NCI-H510A treated with DMSO at 0.1 percent for 48 hours (cell line): ENCODE measurements around the gene MACF1.
A peak's percentile ranks its signal among the peaks of the same experiment; 100 is the strongest.
"Not testable (repeated sequence)": the region's sequence is repeated elsewhere in the genome, so short reads cannot be mapped to it uniquely, and the experiment has no call there.

Source experiments
- DNase-seq: peaks from one replicate; lab custom pipeline; 2025; lab: John Stamatoyannopoulos, UW

MACF1 gene

GRCh38 chr1:39181311-39181710 is 23.2 kb upstream of the MACF1 start:
- no peak for DNase-seq

GRCh38 chr1:39182804-39183203 is 21.7 kb upstream of the MACF1 start:
- DNase-seq = no peak

DNA sequence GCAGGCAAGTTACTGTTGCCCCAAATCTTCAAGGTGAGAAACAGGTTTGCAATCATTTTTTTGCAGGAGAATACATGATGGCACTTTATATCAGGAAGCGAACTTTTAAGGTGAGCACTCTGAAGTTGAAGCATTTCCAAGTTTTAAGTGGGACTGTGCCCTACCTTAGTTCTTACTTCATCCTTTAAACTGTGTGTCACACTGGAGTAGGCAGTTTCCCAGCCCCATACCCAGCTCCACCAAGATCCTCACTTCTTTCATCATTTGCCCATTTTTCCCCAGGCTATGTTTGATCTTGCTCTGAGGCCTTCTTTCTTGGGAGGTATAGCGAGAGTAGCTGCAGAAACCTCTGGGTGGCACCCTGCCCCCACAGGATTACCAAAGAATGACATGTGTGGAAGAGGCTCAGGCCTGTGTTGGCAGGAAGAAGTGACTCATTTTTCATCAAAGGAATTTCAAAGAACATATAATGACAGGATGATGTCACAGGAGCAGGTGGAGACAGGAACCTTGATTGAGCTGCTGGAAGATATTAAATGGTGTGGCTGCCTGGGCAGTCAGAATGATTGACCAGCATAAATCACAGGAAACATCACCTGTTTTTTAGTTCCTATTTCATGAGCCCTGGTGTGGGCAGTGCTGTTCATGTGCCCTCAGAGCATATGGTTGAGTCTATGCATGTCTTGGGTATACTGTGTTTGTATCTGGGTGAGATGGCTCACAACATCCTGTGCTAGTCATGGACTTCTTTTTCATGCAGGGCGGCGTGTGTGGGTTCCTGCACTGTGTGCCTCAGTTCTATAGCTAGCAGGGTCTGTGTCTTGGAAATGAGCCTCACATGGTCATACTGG is 20.8 kb upstream of the MACF1 start:
- DNase-seq = peak; percentile 100

GRCh38 chr1:39184354-39184818 is 20.1 kb upstream of the MACF1 start:
- DNase-seq = no peak

DNA sequence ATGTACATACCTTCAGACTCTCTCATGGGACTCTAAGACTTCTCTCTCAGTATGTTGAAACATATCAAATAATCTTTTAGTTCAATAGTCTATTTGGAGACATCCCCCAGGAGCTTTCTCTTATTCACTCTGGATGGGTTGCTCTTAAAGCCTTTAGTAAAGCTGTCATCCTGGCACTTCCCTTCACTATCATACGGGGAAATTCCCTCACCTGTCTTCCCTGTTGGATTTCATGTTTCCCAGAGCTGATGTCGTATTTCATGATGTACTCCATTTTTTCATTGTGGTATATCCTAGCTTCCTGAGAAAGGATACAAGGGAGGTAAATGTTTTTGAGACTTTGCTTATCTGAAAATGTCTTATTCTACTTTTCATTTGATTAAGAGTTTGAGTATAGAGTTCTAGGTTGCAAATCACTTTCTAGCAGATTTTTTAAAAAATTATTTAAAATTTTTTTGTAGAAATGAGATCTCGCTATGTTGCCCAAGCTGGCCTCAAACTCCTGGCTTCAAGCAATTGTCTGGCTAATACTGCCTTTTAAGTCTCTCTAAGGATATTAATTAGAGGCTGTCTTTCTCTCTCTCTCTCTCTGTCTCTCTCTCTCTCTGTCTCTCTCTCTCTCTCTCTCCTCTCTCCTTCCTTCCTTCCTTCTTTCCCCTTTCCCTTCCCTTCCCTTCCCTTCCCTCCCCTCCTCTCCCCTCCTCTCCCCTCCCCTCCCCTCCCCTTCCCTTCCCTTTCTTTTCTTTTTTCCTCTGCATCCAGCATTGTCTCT is 17.0 kb upstream of the MACF1 start:
- DNase-seq = no peak

DNA sequence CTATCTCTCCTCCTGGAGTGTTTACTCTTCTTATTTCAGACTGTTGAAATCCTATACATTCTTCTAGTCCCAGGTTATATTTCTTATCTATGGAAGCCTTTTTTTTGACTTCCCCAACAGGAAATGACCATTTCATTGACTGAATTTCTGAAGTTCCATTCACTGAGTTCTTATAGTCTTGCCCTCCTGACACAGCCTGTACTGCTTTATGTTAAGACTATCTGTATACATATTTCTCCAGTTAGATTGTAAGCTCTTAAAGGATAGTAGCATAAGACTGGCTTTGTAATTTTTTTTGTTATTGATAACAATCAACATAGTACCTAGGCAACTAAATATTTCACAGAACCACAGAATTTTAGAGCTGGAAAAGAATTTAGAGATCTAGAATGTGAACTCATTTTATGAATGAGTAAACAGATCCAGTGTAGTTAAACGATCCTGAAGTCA is 14.9 kb upstream of the MACF1 start:
- DNase-seq = peak; percentile 99

- no peak for DNase-seq
These were observed 14.4 kb upstream of the MACF1 start for GRCh38 chr1:39190096-39190495.

DNA sequence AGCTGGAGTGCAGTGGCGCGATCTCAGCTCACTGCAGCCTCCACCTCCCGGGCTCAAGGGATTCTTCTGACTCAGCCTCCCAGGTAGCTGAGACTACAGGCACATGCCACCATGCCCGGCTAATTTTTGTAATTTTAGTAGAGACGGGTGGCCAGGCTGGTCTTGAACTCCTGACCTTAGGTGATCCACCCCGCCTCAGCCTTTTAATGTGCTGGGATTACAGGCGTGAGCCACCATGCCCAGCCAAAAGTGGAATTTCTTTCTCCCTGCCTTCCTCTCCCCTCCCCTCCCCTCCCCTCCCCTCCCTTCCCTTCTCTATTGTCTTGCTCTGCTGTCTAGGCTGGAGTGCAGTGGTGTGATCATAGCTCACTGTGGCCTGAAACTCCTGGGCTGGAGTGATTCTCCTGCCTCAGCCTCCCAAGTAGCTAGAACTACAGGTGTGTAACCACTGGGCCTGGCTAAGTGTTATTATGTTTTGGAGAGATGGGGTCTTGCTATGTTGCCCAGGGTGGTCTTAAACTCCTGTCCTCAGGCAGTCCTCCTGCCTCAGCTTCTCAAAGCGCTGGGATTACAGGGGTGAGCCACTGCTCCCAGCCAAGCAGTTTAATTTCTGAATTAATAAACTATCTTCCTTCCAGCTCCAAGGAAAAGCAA is 10.0 kb upstream of the MACF1 start:
- no peak for DNase-seq

DNA sequence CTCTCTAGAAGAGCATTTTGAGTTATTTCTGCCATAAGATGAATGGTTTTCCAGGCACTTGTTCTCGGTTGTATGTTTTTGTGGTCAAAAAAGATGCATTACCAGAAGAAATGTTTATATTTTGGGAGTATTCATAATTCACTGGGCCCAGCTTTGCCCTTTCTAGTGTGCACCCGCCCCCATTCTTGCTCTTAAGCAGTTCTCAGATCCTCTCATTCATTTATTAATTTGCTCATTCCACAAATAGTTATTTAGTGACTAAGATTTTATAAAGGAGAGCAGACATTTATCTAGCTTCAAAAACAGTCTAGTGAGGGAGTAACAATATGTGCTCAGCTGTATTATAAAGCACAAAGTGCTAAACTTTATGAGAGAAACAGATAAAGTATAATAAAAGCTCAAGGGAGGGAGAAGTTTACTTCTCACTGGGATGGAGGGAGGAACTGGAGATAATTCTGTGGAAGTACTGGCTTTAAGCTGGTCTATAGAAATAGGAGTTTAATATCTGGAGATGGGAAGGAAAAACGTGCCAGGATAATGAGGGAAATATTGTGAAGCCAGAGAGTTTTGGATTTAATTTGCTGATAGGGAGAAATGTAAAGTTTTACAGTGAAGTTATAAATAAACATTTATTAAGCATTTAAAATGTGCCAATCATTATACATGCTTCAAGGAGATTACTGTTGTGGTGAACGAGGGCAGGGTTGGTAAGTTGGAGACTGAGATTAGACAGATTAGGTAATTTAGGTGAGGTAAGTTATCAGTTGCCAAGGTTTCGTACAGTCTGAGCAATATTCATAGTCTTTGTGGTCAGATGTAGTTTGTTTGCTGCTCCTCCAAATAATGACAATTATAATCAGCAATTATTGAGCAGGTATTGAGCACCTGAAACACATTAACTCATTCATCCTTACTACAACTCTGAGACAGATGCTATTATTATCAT is 9.1 kb upstream of the MACF1 start:
- no peak for DNase-seq

DNA sequence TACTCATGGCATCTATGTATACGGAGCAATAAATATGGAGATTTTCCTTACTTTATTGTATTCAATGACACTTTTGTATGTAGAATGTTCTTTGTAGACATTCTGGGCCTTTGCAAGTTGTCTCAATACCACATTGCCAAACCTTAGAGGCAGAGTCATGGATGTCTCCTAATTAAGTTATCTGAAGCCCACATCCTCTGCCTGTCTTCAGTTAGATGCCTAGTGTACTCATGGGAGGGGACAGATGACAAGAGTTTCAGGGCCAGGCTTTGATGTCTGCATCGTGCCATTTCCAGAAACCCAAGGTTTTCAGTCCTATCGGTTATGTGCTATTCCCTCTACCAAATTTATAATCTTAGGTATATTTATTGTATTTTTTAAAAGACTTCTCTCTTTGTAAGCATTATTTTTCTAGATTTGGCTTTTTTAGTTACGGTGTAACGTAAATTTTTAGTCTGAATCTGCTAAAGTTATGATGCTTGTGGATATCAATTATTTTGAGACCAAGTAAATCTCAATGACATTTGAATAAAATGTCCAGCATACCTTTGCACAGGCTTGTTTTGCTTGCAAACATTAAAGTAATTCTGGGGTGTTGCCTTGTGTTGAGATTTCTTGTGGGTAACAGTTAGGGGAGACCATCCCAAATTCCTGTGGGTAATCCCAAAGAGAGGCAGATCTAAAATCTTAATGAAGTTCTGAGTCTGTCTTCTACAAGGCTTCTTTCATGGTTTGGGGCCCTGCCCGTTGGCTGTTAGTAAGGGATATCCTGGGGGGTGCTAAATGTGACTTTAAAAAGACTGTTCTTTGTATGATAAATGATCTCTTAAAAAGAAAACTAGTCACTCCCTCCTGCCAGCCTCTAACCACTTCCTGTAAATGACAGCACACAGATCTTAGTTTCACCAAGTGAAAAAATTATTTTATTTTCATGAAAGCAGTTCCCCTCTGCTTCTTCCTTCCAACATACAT is 8.0 kb upstream of the MACF1 start:
- no peak for DNase-seq

DNA sequence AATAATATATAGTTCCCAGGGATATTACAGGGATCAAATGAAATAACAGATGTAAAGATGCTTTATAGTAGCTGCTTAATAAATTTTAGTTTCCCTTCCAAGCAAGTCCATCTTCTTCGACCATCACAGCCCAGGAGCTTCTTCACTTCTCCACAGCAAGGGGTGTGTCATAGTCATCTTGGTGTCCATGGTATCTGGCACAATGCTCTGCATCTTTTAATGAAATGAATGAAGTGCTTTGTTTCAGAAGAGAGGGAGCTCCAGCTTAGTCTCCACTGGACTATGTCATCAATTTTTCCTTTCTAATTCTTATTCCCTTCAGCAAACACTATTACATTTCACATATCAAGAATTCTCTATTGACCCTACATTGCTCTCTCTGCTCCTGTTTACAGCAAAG is 4.9 kb upstream of the MACF1 start:
- no peak for DNase-seq

GRCh38 chr1:39205102-39205780 is 746 bp downstream of the MACF1 start:
- DNase-seq = no peak

DNA sequence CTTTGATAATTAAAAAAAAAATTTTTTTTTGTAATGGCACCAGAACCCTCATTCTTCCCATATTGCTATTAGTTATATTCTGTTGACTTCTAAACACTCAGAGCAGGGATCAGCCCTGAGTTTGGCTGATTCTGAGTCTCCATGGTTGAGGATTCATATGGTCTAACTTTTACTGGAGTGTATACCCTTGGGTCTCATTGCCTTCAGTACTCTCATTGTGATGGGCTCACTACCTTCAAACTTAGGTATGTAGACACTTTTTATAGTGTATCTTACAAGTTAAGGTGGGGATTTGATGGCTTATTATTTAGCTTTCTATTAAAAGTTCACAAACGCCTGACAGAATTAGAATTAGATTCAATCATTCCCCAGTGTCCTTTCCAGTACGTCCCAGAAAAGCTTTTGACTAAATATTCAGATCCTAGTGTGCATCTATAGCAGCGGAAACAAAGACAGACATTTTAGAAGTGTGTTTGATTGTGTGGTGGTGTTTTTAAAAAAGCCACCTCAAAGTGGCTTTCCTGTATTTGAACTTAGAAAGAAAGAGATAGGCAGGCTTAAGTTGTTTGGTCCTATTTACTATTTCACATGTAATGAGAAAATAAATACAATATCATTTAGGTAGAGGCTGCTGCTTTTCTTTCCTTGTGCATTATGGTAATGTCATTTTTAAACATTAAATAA is 1.4 kb downstream of the MACF1 start:
- DNase-seq = no peak

GRCh38 chr1:39208360-39208759 is 3.9 kb downstream of the MACF1 start:
- DNase-seq = not testable (repeated sequence)

- DNase-seq = no peak
These were observed 6.2 kb downstream of the MACF1 start for GRCh38 chr1:39210649-39211048.

- DNase-seq = no peak
These were observed 8.0 kb downstream of the MACF1 start for GRCh38 chr1:39212499-39212898.

DNA sequence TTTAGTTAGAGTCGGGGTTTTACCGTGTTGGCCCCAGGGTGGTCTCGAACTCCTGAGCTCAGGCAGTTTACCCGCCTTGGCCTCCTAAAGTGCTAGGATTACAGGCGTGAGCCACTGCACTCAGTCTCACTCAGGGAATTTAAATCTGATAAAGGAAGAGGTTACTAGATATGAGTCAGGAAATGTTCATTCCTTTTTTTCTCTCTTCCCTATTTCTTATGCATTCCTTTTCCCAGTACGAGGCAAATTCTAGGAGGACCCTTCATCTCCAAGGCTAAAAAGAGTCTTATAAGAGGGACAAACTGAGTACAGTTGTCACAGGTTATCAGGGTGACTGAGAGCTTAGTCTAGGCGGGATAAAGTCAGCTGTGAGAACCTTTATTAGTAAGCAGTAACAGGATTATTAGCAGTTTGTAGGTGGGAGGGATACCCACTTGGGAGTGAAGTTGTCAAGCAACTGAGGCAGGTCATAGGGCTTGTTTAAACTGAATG is 9.1 kb downstream of the MACF1 start:
- DNase-seq = no peak

DNA sequence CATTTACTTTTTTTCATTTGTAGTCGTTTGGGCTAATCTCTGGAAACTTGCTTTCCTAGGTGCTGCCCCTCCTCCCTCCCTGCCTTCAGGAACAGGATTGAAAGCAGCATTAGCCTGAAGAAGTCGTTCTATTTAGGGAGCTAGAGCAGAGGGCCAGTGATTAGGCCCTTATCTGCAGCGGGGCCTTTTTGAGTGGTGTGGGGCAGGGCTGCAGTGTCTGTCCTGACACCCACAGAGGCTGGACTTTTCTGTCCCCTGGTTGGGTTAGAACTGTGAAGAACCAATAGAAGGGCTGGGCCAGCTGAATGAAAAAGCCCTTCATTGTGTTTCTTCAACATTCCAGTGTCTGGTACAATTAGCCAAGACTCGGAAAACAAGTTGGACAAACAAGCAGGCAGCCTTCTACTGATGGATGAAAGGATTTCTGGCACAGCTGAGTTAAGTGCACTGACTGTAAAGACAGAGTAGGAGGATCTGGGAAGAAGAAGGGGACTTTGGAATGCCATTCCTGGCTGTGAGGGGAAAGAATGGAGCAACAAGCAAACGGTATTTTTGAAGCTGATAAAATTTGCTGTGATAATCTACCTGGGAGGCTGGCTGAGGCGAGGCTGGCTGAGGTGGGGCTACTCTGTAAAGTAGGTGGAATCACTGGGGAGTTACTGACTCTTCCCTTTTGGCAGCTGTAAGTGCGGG is 9.7 kb downstream of the MACF1 start:
- no peak for DNase-seq

GRCh38 chr1:39214714-39214997 is 10.2 kb downstream of the MACF1 start:
- DNase-seq = no peak
